Activated T-helper 1 cell treated with anti-CD3 and anti-CD28 coated beads, Interleukin-12 subunit alpha, Interleukin-12 subunit beta, Interleukin-2, Interleukin-4 antibody, amounts not matched to agents 30 ng/mL and 10 ng/mL and 1 ng/mL, durations not matched to agents 14 hours and 24 hours and 36 hours (primary cell): ENCODE data around the gene CSRP2. TPM values are rescaled to one million over a fixed set of nuclear protein-coding genes. Genes with fewer than 3 reads are reported as not detected.

Source experiments
- DNase-seq: peaks from one replicate; pipeline ENCODE4 v3.0.0; 2021; ENCODE audit warnings: low spot score
- H3K27ac Mint-ChIP-seq: one replicate; pipeline ENCODE4 v1.8.0; 2021; ENCODE audit warnings: mild to moderate bottlenecking, mixed read lengths
- H3K27me3 Mint-ChIP-seq: one replicate; pipeline ENCODE4 v1.8.0; 2022; ENCODE audit warnings: mild to moderate bottlenecking, moderate library complexity, mixed read lengths; ENCODE audit not compliant: insufficient read depth
- H3K36me3 Mint-ChIP-seq: one replicate; pipeline ENCODE4 v1.8.0; 2021; ENCODE audit warnings: low read depth, mixed read lengths
- H3K4me1 Mint-ChIP-seq: one replicate; pipeline ENCODE4 v1.8.0; 2021; ENCODE audit warnings: low read depth, mixed read lengths
- H3K4me3 Mint-ChIP-seq: one replicate; pipeline ENCODE4 v1.8.0; 2021; ENCODE audit warnings: mild to moderate bottlenecking, moderate library complexity, mixed read lengths
- H3K9me3 Mint-ChIP-seq: one replicate; pipeline ENCODE4 v1.8.0; 2021; ENCODE audit warnings: mixed read lengths
- intact Hi-C: fragments of 100-400 bp; cut with micrococcal nuclease; formaldehyde crosslinking; loops from one replicate; pipeline ENCODE4 v1.15.1; 2024
- total RNA-seq: library from RNA; stranded (reverse); gene quantifications from 2 replicates; pipeline ENCODE4 v1.2.3, GENCODE V29; 2022

Gene CSRP2
- total RNA-seq, 1 donor from 2014 or later, result 0.36 TPM

DNA sequence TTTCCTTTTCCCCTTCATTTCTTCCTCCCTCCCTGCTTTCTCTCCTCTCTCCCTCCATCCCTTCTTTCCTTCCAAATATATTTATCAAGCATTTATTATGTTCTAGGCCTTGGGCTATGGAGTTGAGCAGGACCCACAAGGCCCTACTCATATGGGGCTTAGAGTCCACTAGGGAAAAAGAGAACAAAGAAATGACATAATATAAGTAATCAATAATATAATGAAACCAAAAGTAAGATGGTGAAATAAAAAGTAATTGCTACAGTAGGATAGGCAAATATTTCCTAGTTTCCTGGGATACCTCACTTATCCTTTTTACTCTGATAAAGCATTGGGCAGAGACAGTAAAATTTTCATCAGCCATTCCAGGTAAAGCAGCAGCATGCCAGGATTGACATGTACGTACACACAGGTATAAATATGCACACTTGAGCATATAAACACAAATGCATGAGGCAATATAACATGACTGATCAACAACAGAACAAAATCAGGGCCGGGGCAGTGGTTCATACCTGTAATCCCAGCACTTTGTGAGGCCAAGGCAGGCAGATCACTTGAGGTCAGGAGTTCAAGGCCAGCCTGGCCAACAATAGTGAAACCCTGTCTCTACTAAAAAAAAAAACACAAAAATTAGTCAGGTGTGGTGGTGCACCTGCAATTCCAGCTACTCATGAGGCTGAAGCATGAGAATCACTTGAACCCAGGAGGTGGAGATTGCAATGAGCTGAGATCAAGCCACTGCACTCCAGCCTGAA is 35.5 kb upstream of the CSRP2 start:
- DNase-seq, result no peak
- intact Hi-C loops, result no loop called here
- no peaks in the 10 kb centered on the region for H3K4me1 Mint-ChIP-seq
- H3K4me3 Mint-ChIP-seq, result no peak overlapping the region
- H3K27me3 Mint-ChIP-seq, result no peaks in the 10 kb centered on the region
- H3K27ac Mint-ChIP-seq, result no peak overlapping the region
- H3K9me3 Mint-ChIP-seq, result no peaks in the 10 kb centered on the region
- no peaks in the 10 kb centered on the region for H3K36me3 Mint-ChIP-seq

- no peak overlapping the region for H3K27ac Mint-ChIP-seq
- no peaks in the 10 kb centered on the region for H3K9me3 Mint-ChIP-seq
- DNase-seq, result no peak
- H3K4me3 Mint-ChIP-seq, result no peak overlapping the region
- intact Hi-C loops, result no loop called here
- H3K4me1 Mint-ChIP-seq, result no peaks in the 10 kb centered on the region
- no peaks in the 10 kb centered on the region for H3K36me3 Mint-ChIP-seq
- peaks cover 2% of the 10 kb centered on the region for H3K27me3 Mint-ChIP-seq
Observed at GRCh38 chr12:76909290-76909689, 30.5 kb upstream of the CSRP2 start.

GRCh38 chr12:76908303-76909017 is 29.6 kb upstream of the CSRP2 start:
- Mint-ChIP-seq H3K27ac (no peak overlapping the region), H3K4me1 (no peaks in the 10 kb centered on the region), H3K27me3 (peaks cover 2% of the 10 kb centered on the region), H3K4me3 (no peak overlapping the region), H3K9me3 (no peaks in the 10 kb centered on the region), H3K36me3 (no peaks in the 10 kb centered on the region)
- intact Hi-C loops, result no loop called here
- no peak for DNase-seq

GRCh38 chr12:76901628-76902380 is 23.0 kb upstream of the CSRP2 start:
- intact Hi-C loops, result no loop called here
- no peak for DNase-seq
- Mint-ChIP-seq H3K4me1 (peaks cover 7% of the 10 kb centered on the region), H3K27ac (no peak overlapping the region), H3K4me3 (no peak overlapping the region), H3K36me3 (no peaks in the 10 kb centered on the region), H3K9me3 (no peaks in the 10 kb centered on the region), H3K27me3 (peaks cover 2% of the 10 kb centered on the region)

DNA sequence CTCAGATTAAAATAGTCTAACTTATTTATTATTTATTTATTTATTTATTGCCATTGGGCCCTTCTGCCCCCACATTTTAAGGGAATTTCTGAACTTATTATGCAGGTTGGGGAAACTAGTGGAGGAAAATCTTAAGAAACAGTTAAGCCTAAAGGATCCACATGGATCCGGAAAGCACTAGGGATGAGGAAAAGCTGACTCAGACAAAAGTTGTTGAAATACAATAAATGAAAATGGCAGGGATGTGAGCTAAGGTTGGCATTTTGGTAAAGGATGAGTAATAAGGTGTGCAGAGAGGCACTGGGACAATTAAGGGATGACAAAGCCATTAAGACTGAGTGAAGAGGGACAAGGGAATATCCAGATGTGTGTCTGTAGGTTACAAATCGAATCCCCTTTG is 20.7 kb upstream of the CSRP2 start:
- H3K4me1 Mint-ChIP-seq, result peaks cover 7% of the 10 kb centered on the region
- no peaks in the 10 kb centered on the region for H3K36me3 Mint-ChIP-seq
- H3K27me3 Mint-ChIP-seq, result no peaks in the 10 kb centered on the region
- no peak overlapping the region for H3K27ac Mint-ChIP-seq
- H3K4me3 Mint-ChIP-seq, result no peak overlapping the region
- no peaks in the 10 kb centered on the region for H3K9me3 Mint-ChIP-seq
- intact Hi-C loops, result no loop called here
- no peak for DNase-seq

GRCh38 chr12:76898442-76898841 is 19.6 kb upstream of the CSRP2 start:
- Mint-ChIP-seq H3K36me3 (no peaks in the 10 kb centered on the region), H3K27ac (no peak overlapping the region), H3K4me3 (no peak overlapping the region), H3K9me3 (no peaks in the 10 kb centered on the region), H3K27me3 (no peaks in the 10 kb centered on the region), H3K4me1 (peaks cover 7% of the 10 kb centered on the region)
- DNase-seq, result no peak
- intact Hi-C loops, result no loop called here

- H3K36me3 Mint-ChIP-seq, result no peaks in the 10 kb centered on the region
- no peak overlapping the region for H3K27ac Mint-ChIP-seq
- no peak overlapping the region for H3K4me3 Mint-ChIP-seq
- no peak for DNase-seq
- no peaks in the 10 kb centered on the region for H3K4me1 Mint-ChIP-seq
- intact Hi-C loops, result no loop called here
- no peaks in the 10 kb centered on the region for H3K9me3 Mint-ChIP-seq
- peaks cover 2% of the 10 kb centered on the region for H3K27me3 Mint-ChIP-seq
Observed at GRCh38 chr12:76896274-76896673, 17.5 kb upstream of the CSRP2 start.

- H3K4me1 Mint-ChIP-seq, result peaks cover 2% of the 10 kb centered on the region
- H3K27me3 Mint-ChIP-seq, result peaks cover 2% of the 10 kb centered on the region
- intact Hi-C loops, result no loop called here
- no peak overlapping the region for H3K4me3 Mint-ChIP-seq
- no peak overlapping the region for H3K27ac Mint-ChIP-seq
- DNase-seq, result no peak
- H3K36me3 Mint-ChIP-seq, result no peaks in the 10 kb centered on the region
- no peaks in the 10 kb centered on the region for H3K9me3 Mint-ChIP-seq
Observed at GRCh38 chr12:76895796-76896195, 17.0 kb upstream of the CSRP2 start.

DNA sequence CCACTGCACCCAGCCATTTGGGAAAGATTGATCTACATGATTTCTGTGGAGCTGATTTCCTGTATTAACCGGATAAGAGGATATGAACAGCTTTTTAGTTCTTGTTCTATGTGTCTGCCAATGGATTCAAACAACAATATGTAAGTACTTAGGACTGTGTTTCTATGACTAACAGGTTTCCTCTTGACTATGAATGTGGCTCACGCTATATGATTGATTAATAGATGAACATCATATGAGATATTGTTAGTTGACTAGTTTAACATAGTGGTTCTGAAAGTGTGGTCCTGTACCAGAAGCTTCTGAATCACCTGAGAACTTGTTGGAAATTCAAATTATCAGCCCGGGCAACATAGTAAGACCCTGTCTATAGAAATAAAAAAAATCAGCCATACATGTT is 12.8 kb upstream of the CSRP2 start:
- intact Hi-C loops, result no loop called here
- H3K27ac Mint-ChIP-seq, result no peak overlapping the region
- H3K27me3 Mint-ChIP-seq, result peaks cover 8% of the 10 kb centered on the region
- H3K9me3 Mint-ChIP-seq, result no peaks in the 10 kb centered on the region
- H3K4me1 Mint-ChIP-seq, result peaks cover 6% of the 10 kb centered on the region
- H3K36me3 Mint-ChIP-seq, result no peaks in the 10 kb centered on the region
- DNase-seq, result no peak
- H3K4me3 Mint-ChIP-seq, result no peak overlapping the region

- Mint-ChIP-seq H3K36me3 (no peaks in the 10 kb centered on the region), H3K4me3 (no peak overlapping the region), H3K27ac (no peak overlapping the region), H3K27me3 (peaks cover 14% of the 10 kb centered on the region), H3K4me1 (peaks cover 6% of the 10 kb centered on the region), H3K9me3 (no peaks in the 10 kb centered on the region)
- intact Hi-C loops, result no loop called here
- DNase-seq, result no peak
Observed at GRCh38 chr12:76890151-76891143, 11.6 kb upstream of the CSRP2 start.

DNA sequence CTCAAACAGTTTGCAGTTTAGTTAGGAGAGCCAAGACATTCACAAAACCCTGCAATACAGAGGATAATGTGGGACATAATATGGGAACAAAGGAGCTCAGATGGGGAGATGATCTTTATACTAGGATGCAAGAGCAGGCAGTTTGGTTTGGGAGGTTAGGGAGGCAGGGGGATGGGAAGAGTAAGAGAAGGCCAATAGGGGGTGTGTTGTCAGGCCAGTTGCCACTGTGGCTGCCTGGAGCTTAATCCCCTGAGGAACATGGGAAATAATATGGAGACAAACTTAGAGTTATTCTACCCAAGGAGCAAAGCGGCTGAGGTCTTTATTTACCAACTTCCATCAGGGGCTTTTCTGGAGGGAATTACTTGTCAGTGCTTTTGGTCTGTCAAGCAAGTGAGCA is 10.0 kb upstream of the CSRP2 start:
- Mint-ChIP-seq H3K4me3 (no peak overlapping the region), H3K9me3 (no peaks in the 10 kb centered on the region), H3K4me1 (peaks cover 6% of the 10 kb centered on the region), H3K27me3 (peaks cover 14% of the 10 kb centered on the region), H3K27ac (no peak overlapping the region), H3K36me3 (no peaks in the 10 kb centered on the region)
- no peak for DNase-seq
- intact Hi-C loops, result no loop called here

- DNase-seq, result no peak
- H3K36me3 Mint-ChIP-seq, result no peaks in the 10 kb centered on the region
- peaks cover 39% of the 10 kb centered on the region for H3K27me3 Mint-ChIP-seq
- no peaks in the 10 kb centered on the region for H3K9me3 Mint-ChIP-seq
- peaks cover 6% of the 10 kb centered on the region for H3K4me1 Mint-ChIP-seq
- H3K4me3 Mint-ChIP-seq, result no peak overlapping the region
- intact Hi-C loops, result no loop called here
- no peak overlapping the region for H3K27ac Mint-ChIP-seq
Observed at GRCh38 chr12:76883811-76884210, 5.0 kb upstream of the CSRP2 start.
